Measurements from ENCODE around the gene C1orf87. TPM values are rescaled to one million over a fixed set of nuclear protein-coding genes. Genes with fewer than 3 reads are reported as not detected.

The C1orf87 gene
- total RNA-seq, 1 experiment from 2014 or later, result not detected

- Histone ChIP-seq H2AFZ (ENCODE audit: low read depth, low read length, poor library complexity, severe bottlenecking) (no peak overlapping the region), H3K4me3 (replicated peaks in 1 of 2; ENCODE audit: low read depth in 1 of 2, low read length in 2 of 2) (no peak overlapping the region), H4K20me1 (ENCODE audit: insufficient read depth) (no peaks in the 10 kb centered on the region), H3K9ac (ENCODE audit: low read length) (no peak overlapping the region), H3K9me3 (ENCODE audit: control insufficient read depth in 1 of 2, insufficient read depth in 1 of 2, low read depth in 1 of 2, low read length in 2 of 2) (no peaks in the 10 kb centered on the region), H3K36me3 (ENCODE audit: control insufficient read depth in 1 of 2, insufficient read depth in 2 of 2, low read length in 2 of 2) (no peaks in the 10 kb centered on the region), H3K79me2 (ENCODE audit: insufficient read depth, low read length) (no peaks in the 10 kb centered on the region), H3K4me1 (ENCODE audit: control insufficient read depth in 1 of 2, insufficient read depth in 2 of 2, low read length in 2 of 2) (no peaks in the 10 kb centered on the region), H3K27me3 (ENCODE audit: insufficient read depth, low read length) (no peaks in the 10 kb centered on the region), H3K9me2 (ENCODE audit: insufficient read depth) (no peaks in the 10 kb centered on the region), H3K27ac (ENCODE audit: low read depth, low read length) (no peak overlapping the region), H3K4me2 (ENCODE audit: low read length) (no peak overlapping the region)
- RAD21 ChIA-PET (ENCODE audit: low non-redundant PET in 1 of 2, low total read pairs in 2 of 2, uncharacterized antibody in 2 of 2, unreplicated experiment in 2 of 2), result no interaction called here
- no peak for TF ChIP-seq TCF7L2 (IDR thresholded peaks at IDR 0.05; ENCODE audit: borderline replicate concordance, extremely low read depth, insufficient read depth, insufficient read length)
- TF ChIP-seq EGR1 (IDR thresholded peaks at IDR 0.05; ENCODE audit: low read depth), result no peak
- intact Hi-C loops (cut with micrococcal nuclease), result no loop called here
- POLR2A ChIA-PET, result no interaction called here
- DNase-seq (ENCODE audit: low read depth, low spot score) (no peak), ATAC-seq (no peak)
- BruUV-seq (replicated peaks), result no TSS peak
- CTCF ChIA-PET, result no interaction called here
Observed at GRCh38 chr1:60114745-60115318, 41.3 kb upstream of the C1orf87 start.

DNA sequence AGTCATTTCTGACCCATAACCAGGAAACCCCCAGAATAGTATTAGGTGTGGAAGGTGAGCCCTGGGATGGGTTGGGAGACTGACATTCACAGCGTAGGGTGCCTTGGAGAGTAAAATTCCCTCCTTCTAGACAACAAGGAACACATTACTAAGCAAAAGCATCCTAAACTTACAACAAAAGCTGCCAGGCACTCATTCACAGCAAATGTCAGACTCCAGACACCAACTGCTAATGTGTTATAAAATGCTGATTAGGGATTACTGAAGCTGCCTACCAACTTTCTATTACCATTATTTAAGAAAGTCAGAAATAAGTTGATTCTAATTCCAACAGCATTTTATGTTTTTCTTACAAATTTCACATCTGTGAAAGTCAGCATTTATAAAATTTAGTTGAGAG is 40.0 kb upstream of the C1orf87 start:
- POLR2A ChIA-PET, result no interaction called here
- Histone ChIP-seq H4K20me1 (ENCODE audit: insufficient read depth) (no peaks in the 10 kb centered on the region), H3K4me1 (ENCODE audit: control insufficient read depth in 1 of 2, insufficient read depth in 2 of 2, low read length in 2 of 2) (no peaks in the 10 kb centered on the region), H3K4me3 (replicated peaks in 1 of 2; ENCODE audit: low read depth in 1 of 2, low read length in 2 of 2) (no peak overlapping the region), H2AFZ (ENCODE audit: low read depth, low read length, poor library complexity, severe bottlenecking) (no peak overlapping the region), H3K27ac (ENCODE audit: low read depth, low read length) (no peak overlapping the region), H3K36me3 (ENCODE audit: control insufficient read depth in 1 of 2, insufficient read depth in 2 of 2, low read length in 2 of 2) (no peaks in the 10 kb centered on the region), H3K27me3 (ENCODE audit: insufficient read depth, low read length) (no peaks in the 10 kb centered on the region), H3K9me3 (ENCODE audit: control insufficient read depth in 1 of 2, insufficient read depth in 1 of 2, low read depth in 1 of 2, low read length in 2 of 2) (no peaks in the 10 kb centered on the region), H3K9me2 (ENCODE audit: insufficient read depth) (no peaks in the 10 kb centered on the region), H3K79me2 (ENCODE audit: insufficient read depth, low read length) (no peaks in the 10 kb centered on the region), H3K9ac (ENCODE audit: low read length) (no peak overlapping the region), H3K4me2 (ENCODE audit: low read length) (no peak overlapping the region)
- no TSS peak for BruUV-seq (replicated peaks)
- ATAC-seq (no peak), DNase-seq (ENCODE audit: low read depth, low spot score) (no peak)
- TF ChIP-seq SIN3A (IDR thresholded peaks at IDR 0.05; ENCODE audit: low read depth) (no peak), POLR2AphosphoS5 (IDR thresholded peaks at IDR 0.05; ENCODE audit: low read depth, low read length) (no peak), CBX3 (IDR thresholded peaks at IDR 0.05; ENCODE audit: low read depth) (no peak), MAX (IDR thresholded peaks at IDR 0.05) (no peak), TCF7L2 (IDR thresholded peaks at IDR 0.05; ENCODE audit: borderline replicate concordance, extremely low read depth, insufficient read depth, insufficient read length) (no peak), SP1 (IDR thresholded peaks at IDR 0.05; ENCODE audit: low read depth) (no peak), JUND (IDR thresholded peaks at IDR 0.05) (no peak), EGR1 (IDR thresholded peaks at IDR 0.05; ENCODE audit: low read depth) (no peak), EZH2 (IDR thresholded peaks at IDR 0.05) (no peak), ZNF274 (IDR thresholded peaks at IDR 0.05; ENCODE audit: low read depth, low read length) (no peak), ZFX (IDR thresholded peaks at IDR 0.05) (no peak), RAD21 (IDR thresholded peaks at IDR 0.05; ENCODE audit: low read depth) (no peak), ELF1 (IDR thresholded peaks at IDR 0.05; ENCODE audit: borderline replicate concordance, low read depth) (no peak)
- TF ChIP-seq, protein P1, sequence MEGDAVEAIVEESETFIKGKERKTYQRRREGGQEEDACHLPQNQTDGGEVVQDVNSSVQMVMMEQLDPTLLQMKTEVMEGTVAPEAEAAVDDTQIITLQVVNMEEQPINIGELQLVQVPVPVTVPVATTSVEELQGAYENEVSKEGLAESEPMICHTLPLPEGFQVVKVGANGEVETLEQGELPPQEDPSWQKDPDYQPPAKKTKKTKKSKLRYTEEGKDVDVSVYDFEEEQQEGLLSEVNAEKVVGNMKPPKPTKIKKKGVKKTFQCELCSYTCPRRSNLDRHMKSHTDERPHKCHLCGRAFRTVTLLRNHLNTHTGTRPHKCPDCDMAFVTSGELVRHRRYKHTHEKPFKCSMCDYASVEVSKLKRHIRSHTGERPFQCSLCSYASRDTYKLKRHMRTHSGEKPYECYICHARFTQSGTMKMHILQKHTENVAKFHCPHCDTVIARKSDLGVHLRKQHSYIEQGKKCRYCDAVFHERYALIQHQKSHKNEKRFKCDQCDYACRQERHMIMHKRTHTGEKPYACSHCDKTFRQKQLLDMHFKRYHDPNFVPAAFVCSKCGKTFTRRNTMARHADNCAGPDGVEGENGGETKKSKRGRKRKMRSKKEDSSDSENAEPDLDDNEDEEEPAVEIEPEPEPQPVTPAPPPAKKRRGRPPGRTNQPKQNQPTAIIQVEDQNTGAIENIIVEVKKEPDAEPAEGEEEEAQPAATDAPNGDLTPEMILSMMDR (IDR thresholded peaks at IDR 0.05 in 2 of 3, conservative IDR thresholded peaks at IDR 0.05 in 1 of 3; ENCODE audit: borderline replicate concordance in 1 of 3, insufficient read depth in 1 of 3, low read depth in 2 of 3, low read length in 2 of 3), result no peak
- TF ChIP-seq, protein P2, sequence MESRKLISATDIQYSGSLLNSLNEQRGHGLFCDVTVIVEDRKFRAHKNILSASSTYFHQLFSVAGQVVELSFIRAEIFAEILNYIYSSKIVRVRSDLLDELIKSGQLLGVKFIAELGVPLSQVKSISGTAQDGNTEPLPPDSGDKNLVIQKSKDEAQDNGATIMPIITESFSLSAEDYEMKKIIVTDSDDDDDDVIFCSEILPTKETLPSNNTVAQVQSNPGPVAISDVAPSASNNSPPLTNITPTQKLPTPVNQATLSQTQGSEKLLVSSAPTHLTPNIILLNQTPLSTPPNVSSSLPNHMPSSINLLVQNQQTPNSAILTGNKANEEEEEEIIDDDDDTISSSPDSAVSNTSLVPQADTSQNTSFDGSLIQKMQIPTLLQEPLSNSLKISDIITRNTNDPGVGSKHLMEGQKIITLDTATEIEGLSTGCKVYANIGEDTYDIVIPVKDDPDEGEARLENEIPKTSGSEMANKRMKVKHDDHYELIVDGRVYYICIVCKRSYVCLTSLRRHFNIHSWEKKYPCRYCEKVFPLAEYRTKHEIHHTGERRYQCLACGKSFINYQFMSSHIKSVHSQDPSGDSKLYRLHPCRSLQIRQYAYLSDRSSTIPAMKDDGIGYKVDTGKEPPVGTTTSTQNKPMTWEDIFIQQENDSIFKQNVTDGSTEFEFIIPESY (IDR thresholded peaks at IDR 0.05; ENCODE audit: extremely low read depth, insufficient replicate concordance, low read length), result no peak
- intact Hi-C loops (cut with micrococcal nuclease), result no loop called here
- CTCF ChIA-PET, result no interaction called here
- RAD21 ChIA-PET (ENCODE audit: low non-redundant PET in 1 of 2, low total read pairs in 2 of 2, uncharacterized antibody in 2 of 2, unreplicated experiment in 2 of 2), result no interaction called here
